ENCODE data around the gene OTUB1.
"Not testable (repeated sequence)": the region's sequence is repeated elsewhere in the genome, so short reads cannot be mapped to it uniquely, and the experiment has no call there.

OTUB1 gene

DNA sequence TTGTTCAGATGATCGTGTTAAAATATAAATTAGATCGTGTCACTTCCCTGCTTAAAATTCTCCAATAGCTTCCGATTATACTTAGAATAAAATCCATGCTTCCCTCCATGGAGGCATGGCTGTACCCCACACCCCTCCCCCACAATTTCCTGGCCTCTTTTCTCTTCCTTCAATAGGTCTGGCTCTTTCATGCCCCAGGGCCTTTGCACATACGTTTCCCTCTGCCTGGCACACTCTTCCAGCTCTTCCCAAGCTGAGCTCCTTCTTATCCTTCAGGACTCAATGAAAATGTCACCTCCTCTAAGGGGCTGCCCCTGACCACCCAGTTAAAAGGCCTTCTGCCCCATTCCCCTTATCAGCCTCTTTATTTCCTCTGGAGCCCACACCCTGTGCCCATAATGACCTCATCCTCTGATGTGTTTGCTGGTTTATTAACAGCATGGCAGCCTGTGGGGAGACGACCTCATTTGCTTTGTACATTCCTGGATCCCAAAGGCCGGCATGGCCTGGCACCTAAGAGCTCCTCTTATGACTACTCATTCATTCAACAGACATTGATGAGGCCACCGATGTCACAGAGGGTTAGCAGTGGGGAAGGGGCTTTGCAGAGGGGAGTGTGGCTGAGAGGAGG, 40.5 kb downstream of the OTUB1 start:
- no peak for DNase-seq

DNA sequence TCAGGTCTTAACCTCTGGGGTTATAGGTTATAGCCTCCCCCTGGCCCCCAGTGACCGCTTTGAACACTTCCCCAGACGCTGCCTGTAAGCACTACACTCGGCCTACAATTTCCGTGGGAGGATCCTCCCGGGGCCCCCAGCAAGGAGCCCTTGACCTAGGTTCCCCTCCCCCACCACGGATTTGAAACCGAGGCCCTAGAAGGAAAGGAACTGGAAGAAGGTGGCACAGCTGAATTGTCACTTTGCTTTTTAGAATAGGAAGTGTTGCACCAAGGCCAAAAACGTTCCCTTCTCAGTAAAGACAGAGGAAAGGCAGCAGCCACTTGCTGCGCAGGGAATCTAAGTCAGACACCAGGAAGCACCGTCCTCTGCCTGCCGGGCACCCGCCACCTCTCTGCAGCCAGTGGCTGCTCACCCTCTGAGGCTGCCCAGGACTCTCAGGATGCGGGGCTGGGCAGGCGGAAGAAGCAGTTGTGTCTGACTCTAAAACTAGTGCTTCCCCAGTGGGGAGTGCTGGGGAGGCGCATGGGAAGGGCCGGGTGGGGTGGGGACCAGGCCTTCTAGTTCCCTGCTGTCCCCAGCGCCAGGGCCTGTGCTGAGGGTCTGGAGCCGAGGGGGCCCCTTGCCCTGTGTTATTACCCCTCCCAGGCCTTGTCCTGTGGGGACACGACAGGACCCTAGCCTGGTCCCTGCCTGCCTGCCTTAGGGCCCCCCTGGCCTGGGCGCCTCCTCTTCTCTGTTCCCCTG, 41.6 kb downstream of the OTUB1 start:
- no peak for DNase-seq

DNA sequence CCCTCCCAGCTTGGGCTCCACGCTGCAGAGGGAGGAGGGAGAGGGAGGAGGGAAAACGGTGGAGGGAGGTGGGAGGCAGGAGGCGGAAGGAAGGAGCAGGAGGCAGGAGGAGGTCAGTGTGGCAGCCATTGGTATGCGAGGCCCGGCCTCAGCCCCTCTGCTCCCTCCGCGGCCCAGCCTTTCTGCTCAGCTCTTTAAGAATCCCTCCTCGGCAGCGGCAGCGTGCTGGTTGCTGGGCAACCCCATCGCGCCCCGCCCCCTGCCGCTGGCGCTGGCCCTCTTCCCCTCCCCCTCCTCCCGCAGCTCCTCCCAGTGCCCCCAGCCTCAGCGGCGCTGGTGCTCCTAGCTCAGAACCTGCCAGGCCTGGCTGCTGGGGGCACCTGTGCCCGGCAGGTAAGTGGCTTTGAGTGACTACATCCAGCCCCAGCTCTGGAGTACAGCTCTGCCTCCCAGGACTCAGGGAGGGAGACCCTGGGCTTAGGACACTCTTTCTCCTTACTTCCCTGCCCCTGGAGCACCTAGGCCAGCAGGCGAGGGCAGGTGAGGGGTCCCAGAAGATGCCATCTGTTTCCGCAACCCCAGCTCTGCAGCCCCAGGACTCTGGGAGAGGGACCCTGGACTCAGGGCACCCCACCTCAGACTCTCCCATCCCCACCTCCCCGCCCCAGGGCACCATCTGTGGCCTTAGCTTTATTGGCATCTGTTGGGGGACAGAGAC, 42.3 kb downstream of the OTUB1 start:
- peak; percentile 68 for DNase-seq

DNA sequence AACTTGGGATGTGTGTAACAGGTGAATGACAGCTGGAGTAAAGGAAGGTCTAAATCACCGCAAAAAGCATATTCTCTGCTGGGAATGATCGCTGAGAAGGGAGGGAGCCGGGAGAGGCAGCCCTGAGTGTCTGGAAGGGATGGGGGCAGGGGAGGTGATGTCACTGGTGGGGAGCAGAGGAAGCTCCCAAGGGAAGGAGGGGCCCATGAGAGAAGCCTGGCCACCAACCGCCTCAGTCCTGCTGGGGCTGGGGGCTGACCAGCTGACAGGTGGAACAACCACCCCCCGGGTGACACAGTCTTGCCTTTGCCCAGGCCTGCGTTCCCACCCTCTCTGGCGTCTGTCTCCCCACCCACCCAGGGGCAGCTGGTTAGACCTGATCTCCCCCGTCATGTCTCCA, 43.5 kb downstream of the OTUB1 start:
- DNase-seq: no peak

DNA sequence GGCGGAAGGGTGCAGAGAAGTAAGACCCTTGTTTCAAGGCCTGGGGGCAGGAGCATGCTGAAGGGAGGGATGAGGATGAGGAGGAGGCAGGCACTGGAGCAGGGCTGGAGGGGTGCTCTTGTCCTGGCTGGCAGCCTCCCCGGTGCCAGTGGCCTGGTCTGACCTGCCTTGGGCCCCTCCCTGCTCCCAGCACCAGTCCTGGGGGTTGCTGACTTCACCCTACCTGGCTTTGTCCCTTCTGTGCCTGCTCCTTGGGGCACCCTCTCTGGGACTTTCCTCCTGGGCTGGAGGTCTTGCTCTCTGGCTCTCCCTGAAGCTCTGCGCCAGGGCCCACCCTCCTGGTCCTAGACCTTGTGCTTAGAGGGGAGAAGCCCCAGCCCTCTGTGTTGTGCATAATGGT, 44.8 kb downstream of the OTUB1 start:
- DNase-seq: no peak

DNA sequence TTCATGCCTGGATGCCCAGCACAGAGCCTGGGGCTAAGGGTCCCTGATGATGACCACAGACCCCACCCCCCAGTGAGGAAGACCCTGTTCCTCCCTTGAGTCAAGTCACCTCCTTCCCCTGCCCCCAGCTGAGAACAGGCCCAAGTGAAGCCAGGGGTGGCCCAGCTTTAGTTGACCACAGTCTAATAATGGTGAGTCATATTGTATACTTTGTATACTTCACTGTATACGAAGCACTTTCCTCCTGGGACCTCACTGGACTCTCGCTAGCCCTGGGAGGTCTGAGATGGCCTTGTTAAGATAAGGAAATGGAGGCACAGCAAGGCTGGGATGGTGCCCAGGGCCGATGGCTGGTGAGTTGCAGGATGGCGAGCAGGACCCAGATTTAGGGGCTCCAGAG, 45.8 kb downstream of the OTUB1 start:
- no peak for DNase-seq

- no peak for DNase-seq
These were observed 48.2 kb downstream of the OTUB1 start for GRCh38 chr11:64034411-64034811.

DNA sequence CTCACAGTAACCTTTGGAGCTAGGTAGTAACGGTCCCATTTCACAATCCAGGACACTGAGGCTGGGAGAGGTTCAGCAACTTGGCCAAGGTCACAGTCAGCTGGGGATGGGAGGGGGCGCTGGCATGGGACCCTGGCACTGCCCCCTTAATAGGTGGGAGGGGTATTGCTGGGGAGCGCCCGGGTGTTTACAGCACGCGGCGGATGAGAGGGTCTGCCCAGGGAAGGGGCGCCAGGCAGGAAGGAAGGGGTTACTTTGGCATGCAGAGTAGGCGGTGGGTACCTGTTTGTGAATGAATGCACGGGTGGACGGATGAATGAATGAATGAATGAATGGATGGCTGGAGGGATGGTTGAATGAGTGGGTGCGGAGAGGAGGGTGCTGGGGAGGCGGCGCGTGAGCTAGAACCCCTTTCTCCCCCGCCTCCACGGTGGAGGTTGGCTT, 48.9 kb downstream of the OTUB1 start:
- no peak for DNase-seq

GRCh38 chr11:64035576-64035975, 49.3 kb downstream of the OTUB1 start, which contains the start of gene FLRT1:
Gene FLRT1 (plus strand): TSS chr11:64035931. CDS start chr11:64116268, 80,337 bp downstream.
- DNase-seq: peak; percentile 35

DNA sequence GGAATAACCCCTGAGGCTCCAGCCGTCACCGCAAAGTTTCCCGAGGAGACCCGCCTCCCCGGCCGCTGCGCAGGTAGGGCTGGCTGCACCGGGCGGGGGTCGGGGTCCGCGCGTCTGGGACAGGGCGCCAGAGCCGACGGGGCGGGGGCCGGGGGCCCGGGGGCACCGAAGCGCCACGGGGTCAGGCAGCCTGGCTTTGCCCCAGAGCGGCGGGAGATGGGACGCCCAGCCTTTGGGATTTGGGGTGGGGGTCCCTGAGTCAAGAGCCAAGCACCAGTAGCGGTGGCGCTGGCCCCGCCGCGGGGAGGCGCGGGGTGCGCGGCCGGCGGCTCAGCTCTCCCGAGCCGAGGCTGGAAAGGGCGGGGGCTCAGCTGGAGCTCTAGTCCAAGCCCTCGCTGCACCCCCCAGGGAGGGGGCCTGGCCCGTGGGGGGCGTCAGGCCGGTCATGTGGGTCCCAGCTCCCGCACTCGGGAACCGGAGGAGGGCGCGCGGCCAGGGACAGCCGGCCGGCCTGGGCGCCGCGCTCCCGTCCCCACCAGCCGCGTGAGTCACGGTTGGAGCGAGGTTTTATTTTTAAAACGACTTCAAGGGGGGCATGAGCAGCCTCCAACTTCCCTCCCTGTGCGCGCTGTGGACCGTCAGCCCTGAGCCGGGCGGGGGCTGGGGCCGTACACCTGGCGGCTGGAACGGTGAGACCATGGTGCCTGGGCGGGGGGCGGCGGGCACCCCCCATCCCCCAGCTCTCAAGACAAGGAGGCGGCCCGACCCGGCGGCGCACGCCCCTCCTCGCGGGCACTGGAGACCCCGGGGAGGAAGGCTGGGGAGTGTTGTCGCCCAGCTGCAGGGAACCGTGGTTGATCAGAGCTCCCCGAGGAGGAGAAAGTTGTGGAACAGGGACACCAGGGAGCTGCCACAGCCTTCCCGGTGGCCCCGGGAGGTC, 50.1 kb downstream of the OTUB1 start:
- DNase-seq: peak; percentile 42

DNA sequence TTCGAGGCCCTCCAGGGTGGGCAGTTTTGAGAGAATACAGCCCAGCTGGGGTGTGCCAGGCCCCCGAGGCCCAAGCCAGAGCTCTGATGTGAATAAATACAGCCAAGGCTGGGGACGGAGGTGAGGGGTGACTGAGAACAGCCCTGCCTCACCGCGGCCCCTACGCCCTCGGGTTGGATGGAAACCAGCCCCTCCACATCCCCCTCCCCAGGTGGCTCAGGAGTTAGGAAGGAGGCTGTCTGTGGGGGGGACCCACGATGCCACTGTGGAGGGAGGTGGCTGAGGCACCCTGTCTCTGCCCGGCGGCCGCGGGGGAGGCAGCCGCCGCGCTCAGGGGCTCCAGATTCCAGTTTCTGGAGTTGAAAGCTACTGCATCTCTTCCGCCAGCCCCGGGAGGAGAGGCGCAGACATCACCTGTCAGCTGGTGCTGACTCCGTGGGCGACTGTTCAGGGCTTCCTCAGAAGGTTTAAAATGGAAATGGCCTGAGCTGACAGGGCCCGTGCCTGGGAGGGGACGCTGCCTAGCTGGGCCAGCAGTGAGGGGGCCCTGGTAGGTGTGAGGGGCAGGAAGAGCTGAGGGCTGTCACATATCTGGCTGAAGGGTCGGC, 50.9 kb downstream of the OTUB1 start:
- DNase-seq: no peak

DNA sequence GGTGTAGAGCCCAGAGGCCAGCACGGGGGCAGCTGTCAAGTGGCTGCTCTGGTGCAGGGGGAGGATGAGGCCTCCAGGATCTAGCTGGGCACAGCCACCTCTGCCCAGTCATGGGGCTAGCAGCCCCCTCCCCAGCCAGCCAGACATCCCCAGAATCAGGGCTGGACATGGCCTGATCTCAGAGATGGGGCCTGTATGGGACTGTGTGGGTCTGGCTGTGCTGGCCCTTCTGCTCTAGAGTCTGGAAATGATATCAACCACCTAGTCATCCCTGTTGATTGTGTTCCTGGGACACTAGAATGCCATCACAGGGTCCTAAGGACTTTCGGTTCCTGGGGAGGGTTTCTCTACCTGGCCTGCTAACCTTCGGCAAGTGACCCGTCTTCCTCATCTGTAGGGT, 52.3 kb downstream of the OTUB1 start:
- no peak for DNase-seq

GRCh38 chr11:64039012-64039665, 52.9 kb downstream of the OTUB1 start:
- no peak for DNase-seq

DNA sequence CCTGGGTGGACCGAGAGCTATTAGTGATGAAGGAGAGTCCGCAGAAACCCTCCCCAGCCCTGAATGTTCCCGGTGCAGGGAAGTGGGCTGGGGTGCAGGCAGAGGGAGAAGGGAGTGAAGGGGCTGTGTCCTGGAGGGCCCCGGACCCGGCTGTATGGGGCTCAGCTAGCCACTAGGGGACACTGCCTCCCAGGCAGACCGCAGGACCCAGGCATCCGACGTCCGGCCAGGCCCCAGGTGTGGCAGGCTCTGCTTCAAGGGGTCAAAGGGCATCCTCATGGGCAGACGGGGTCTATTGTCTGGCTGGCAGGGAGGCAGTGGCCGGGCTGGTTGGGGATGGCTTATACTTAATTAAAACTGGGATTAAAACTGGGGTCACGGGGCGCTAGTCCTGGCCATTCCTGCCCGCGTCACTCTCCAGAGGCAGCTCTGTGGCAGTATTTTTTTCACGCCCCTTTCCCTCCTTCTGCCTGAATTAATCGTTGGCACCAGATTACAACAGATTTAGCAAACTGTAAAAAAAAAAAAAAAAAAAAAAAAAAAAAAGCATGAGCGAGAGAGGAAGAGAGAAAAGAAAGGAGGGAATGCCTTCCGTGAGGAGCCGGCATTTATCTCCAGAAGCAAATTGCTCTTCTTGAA, 54.6 kb downstream of the OTUB1 start:
- DNase-seq: peak; percentile 67

- no peak for DNase-seq
These were observed 55.6 kb downstream of the OTUB1 start for GRCh38 chr11:64041846-64042245.

DNA sequence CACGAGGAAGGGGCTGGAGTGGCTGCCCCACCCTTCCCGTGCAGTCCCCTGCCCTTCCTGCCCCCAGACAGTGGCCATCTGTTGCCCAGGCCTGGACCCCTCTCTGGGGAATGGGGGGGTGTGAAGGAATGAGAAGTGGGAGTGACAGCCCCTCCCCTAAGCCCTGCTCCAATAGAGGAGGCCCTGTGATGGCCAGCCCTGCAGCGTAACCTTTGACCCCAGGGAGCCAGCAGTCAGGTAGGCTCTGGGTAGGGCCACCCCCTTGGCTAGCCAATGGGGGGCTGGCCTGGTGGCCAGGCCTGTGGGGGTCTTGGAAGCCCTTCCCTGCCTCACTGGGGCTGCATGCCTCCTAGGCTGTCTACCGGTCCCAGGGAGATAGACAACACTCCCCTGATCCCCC, 56.1 kb downstream of the OTUB1 start:
- DNase-seq: no peak

- no peak for DNase-seq
These were observed 57.3 kb downstream of the OTUB1 start for GRCh38 chr11:64043545-64043944.

DNA sequence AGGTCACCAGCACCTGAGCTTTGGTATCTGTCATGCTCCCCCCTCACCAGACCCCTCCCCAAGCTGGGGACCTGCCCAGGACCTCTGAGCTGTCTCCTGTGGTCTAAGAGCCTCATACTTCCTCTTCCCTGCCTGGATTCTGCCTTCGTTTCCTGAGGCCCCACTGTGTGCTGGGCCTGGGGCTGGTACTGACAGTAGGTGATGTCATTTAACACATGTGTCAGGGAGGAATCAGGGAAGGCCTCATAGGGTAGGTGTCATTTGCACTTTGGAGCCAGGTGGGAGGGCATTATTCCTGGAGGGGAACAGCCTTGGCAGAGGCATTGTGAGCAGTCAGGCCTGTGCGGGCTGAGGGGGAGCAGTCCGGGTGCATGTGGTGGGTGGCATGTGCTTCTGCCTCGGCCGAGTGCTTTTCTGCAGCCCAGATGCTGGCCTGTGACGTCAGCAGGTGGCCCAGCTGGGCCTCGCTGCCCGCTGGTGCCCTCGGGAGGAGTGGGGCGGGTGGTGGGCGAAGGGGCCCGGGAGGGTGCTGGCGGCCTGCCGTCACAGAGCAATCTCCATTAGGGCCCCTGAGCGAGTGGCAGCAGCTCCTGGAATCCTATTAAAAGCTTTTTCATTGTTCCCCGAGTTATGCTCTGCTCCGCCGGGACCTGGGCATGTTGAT, 58.6 kb downstream of the OTUB1 start:
- no peak for DNase-seq

DNA sequence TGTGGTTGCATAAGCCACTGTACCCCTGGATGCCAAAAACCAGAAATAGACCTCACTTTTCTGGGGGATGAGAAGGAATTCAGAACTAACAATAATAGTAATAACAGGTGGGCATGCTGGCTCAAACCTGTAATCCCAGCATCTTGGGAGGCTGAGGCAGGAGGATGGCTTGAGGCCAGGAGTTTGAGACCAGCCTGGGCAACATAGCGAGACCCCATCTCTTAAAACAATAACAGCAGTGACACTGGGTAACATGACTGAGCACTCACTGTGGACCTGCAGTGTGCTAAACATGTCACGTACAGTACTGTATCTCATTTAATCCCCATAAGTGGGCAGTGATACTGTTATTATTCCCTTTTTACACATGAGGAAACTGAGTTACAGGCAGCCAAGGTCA, 59.5 kb downstream of the OTUB1 start:
- DNase-seq: no peak

DNA sequence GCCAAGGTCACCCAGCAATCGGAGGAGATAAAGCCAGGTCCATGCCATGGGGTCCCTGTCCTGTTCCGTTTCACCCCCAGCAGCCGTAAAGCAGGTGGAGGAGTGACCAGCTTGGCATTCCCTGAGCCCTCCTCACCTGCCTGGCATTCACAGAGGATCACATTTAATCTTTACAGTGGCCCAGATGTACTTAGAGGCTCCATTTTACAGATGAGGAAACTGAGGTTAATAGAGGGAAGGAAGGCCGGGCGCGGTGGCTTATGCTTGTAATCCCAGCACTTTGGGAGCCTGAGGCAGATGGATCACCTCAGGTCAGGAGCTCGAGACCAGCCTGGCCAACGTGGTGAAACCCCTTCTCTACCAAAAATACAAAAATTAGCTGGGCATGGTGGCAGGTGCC, 61.1 kb downstream of the OTUB1 start:
- DNase-seq: not testable (repeated sequence)
